ENCODE results near the gene TMTC1.

TMTC1 gene

DNA sequence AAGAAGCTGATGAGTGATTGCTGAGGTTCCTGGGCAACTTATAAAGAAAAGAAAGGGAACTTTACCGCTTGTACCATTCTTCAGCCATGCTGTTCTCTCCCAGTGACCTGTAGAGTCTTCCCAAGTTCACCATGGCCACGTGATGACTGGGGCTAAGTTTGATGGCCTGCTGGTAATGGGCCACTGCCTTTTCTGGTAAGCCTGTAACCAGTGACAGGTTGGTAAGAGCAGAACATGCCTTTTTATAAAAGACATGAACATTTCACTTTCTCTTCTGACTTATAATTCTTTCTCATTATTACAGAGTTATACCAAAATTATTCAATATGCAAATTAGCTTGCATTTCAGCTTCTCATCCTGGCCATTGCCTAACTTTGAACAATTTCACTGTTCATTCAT is 265.3 kb downstream of the TMTC1 start:
- DNase-seq, result no peak
- no peak overlapping the region for H3K4me2 ChIP-seq (ENCODE audit: low read length)
- no peaks in the 10 kb centered on the region for H3K79me2 ChIP-seq (ENCODE audit: control insufficient read depth, insufficient read depth, low read length, poor library complexity)
- H3K14ac ChIP-seq (ENCODE audit: low read length), result no peak overlapping the region
- no peak overlapping the region for H4K12ac ChIP-seq (ENCODE audit: low read depth, low read length)
- H2BK5ac ChIP-seq (ENCODE audit: low read depth, low read length, poor library complexity), result no peak overlapping the region
- no CpG with 5 or more reads among the region's 2 CpGs for WGBS (ENCODE audit: extremely low coverage, insufficient coverage, insufficient read length)
- no peak overlapping the region for H2BK120ac ChIP-seq (ENCODE audit: insufficient read depth, low read length, poor library complexity)
- H3K4ac ChIP-seq (ENCODE audit: low read depth, low read length), result no peak overlapping the region
- no peak overlapping the region for H4K8ac ChIP-seq (ENCODE audit: low read depth, low read length)
- H3K4me1 ChIP-seq (ENCODE audit: control insufficient read depth in 1 of 2, insufficient read depth in 2 of 2, low read length in 2 of 2), result no peaks in the 10 kb centered on the region
- no peak overlapping the region for H2AFZ ChIP-seq (ENCODE audit: insufficient read depth, low read length, poor library complexity)
- no peak overlapping the region for H3K23ac ChIP-seq (ENCODE audit: low read length)
- H3K4me3 ChIP-seq (ENCODE audit: low read depth, low read length), result no peak overlapping the region
- H3K36me3 ChIP-seq (ENCODE audit: control insufficient read depth in 1 of 2, insufficient read depth in 2 of 2, low read length in 2 of 2), result no peaks in the 10 kb centered on the region
- H3K9ac ChIP-seq (ENCODE audit: low read length), result no peak overlapping the region
- H4K91ac ChIP-seq (ENCODE audit: low read depth, low read length), result no peak overlapping the region
- no peaks in the 10 kb centered on the region for H3K27me3 ChIP-seq (ENCODE audit: insufficient read depth, low read length)
- no peak overlapping the region for H2BK12ac ChIP-seq (ENCODE audit: low read length)
- H2AK5ac ChIP-seq (ENCODE audit: low read length), result no peak overlapping the region
- no peaks in the 10 kb centered on the region for H3K9me3 ChIP-seq (ENCODE audit: insufficient read depth, low read depth, low read length)
- no peak overlapping the region for H3K27ac ChIP-seq (ENCODE audit: low read depth, low read length)
- no peaks in the 10 kb centered on the region for H3K79me1 ChIP-seq (ENCODE audit: low read length)
- H3K18ac ChIP-seq (ENCODE audit: low read length), result no peak overlapping the region

DNA sequence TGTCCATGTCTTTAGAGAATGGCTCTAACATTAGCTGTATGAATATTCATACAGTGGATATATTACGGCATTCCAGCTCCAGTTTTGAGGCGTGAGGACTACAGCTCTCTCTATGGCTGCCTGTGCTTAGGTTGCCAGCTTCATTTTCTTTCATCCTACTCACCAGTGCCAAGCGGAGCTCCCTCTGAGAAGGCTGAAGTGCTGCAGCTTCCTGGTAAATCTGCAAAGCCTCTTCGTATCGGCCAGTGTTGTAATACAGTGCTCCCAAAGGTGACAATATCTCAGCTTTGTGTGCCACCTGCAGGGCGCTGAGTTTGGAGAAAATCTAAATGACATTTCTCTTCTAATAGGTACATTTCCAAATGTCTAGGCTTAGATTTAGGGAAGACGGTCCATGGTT is 266.5 kb downstream of the TMTC1 start:
- Histone ChIP-seq H3K79me1 (ENCODE audit: low read length) (no peaks in the 10 kb centered on the region), H4K12ac (ENCODE audit: low read depth, low read length) (no peak overlapping the region), H4K91ac (ENCODE audit: low read depth, low read length) (no peak overlapping the region), H3K4me1 (ENCODE audit: control insufficient read depth in 1 of 2, insufficient read depth in 2 of 2, low read length in 2 of 2) (no peaks in the 10 kb centered on the region), H3K27ac (ENCODE audit: low read depth, low read length) (no peak overlapping the region), H2BK120ac (ENCODE audit: insufficient read depth, low read length, poor library complexity) (no peak overlapping the region), H2AFZ (ENCODE audit: insufficient read depth, low read length, poor library complexity) (no peak overlapping the region), H3K36me3 (ENCODE audit: control insufficient read depth in 1 of 2, insufficient read depth in 2 of 2, low read length in 2 of 2) (no peaks in the 10 kb centered on the region), H3K14ac (ENCODE audit: low read length) (no peak overlapping the region), H2BK12ac (ENCODE audit: low read length) (no peak overlapping the region), H2AK5ac (ENCODE audit: low read length) (no peak overlapping the region), H4K8ac (ENCODE audit: low read depth, low read length) (no peak overlapping the region), H3K9ac (ENCODE audit: low read length) (no peak overlapping the region), H2BK5ac (ENCODE audit: low read depth, low read length, poor library complexity) (no peak overlapping the region), H3K18ac (ENCODE audit: low read length) (no peak overlapping the region), H3K4ac (ENCODE audit: low read depth, low read length) (no peak overlapping the region), H3K79me2 (ENCODE audit: control insufficient read depth, insufficient read depth, low read length, poor library complexity) (no peaks in the 10 kb centered on the region), H3K9me3 (ENCODE audit: insufficient read depth, low read depth, low read length) (no peaks in the 10 kb centered on the region), H3K27me3 (ENCODE audit: insufficient read depth, low read length) (no peaks in the 10 kb centered on the region), H3K4me3 (ENCODE audit: low read depth, low read length) (no peak overlapping the region), H3K23ac (ENCODE audit: low read length) (no peak overlapping the region), H3K4me2 (ENCODE audit: low read length) (no peak overlapping the region)
- no peak for DNase-seq
- WGBS (ENCODE audit: extremely low coverage, insufficient coverage, insufficient read length), result no CpG with 5 or more reads among the region's 7 CpGs

DNA sequence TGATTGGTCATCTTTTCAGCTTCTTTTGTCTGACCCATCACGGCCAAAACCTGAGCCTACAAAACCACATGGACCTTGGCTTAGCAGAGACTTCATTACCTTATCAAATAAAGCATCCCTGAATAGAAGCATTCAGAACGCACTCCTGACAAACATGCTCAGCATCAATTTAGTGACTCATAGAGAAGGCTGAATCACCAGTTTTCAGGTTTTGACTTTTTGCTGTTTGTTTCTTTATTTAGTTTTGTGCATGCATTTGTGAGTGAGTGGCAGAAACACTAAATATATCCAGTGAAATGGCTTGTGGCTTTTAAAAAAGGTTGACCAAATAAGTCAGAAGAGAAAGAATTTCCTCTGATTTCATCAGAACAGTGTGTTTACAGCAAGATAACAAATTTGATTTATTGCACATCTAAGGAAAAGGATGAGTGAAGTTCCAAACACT is 267.3 kb downstream of the TMTC1 start:
- H4K12ac ChIP-seq (ENCODE audit: low read depth, low read length), result no peak overlapping the region
- H4K91ac ChIP-seq (ENCODE audit: low read depth, low read length), result no peak overlapping the region
- H3K9me3 ChIP-seq (ENCODE audit: insufficient read depth, low read depth, low read length), result no peaks in the 10 kb centered on the region
- no peak overlapping the region for H2BK12ac ChIP-seq (ENCODE audit: low read length)
- H2AFZ ChIP-seq (ENCODE audit: insufficient read depth, low read length, poor library complexity), result no peak overlapping the region
- no peak overlapping the region for H3K18ac ChIP-seq (ENCODE audit: low read length)
- WGBS (ENCODE audit: extremely low coverage, insufficient coverage, insufficient read length), result no CpG with 5 or more reads among the region's 2 CpGs
- no peaks in the 10 kb centered on the region for H3K27me3 ChIP-seq (ENCODE audit: insufficient read depth, low read length)
- no peak overlapping the region for H3K4ac ChIP-seq (ENCODE audit: low read depth, low read length)
- no peak overlapping the region for H3K23ac ChIP-seq (ENCODE audit: low read length)
- no peak overlapping the region for H2BK120ac ChIP-seq (ENCODE audit: insufficient read depth, low read length, poor library complexity)
- no peaks in the 10 kb centered on the region for H3K36me3 ChIP-seq (ENCODE audit: control insufficient read depth in 1 of 2, insufficient read depth in 2 of 2, low read length in 2 of 2)
- H3K4me2 ChIP-seq (ENCODE audit: low read length), result no peak overlapping the region
- no peaks in the 10 kb centered on the region for H3K4me1 ChIP-seq (ENCODE audit: control insufficient read depth in 1 of 2, insufficient read depth in 2 of 2, low read length in 2 of 2)
- no peak overlapping the region for H3K9ac ChIP-seq (ENCODE audit: low read length)
- no peaks in the 10 kb centered on the region for H3K79me1 ChIP-seq (ENCODE audit: low read length)
- no peak for DNase-seq
- H3K79me2 ChIP-seq (ENCODE audit: control insufficient read depth, insufficient read depth, low read length, poor library complexity), result no peaks in the 10 kb centered on the region
- no peak overlapping the region for H4K8ac ChIP-seq (ENCODE audit: low read depth, low read length)
- no peak overlapping the region for H3K4me3 ChIP-seq (ENCODE audit: low read depth, low read length)
- no peak overlapping the region for H2AK5ac ChIP-seq (ENCODE audit: low read length)
- no peak overlapping the region for H3K14ac ChIP-seq (ENCODE audit: low read length)
- H3K27ac ChIP-seq (ENCODE audit: low read depth, low read length), result no peak overlapping the region
- H2BK5ac ChIP-seq (ENCODE audit: low read depth, low read length, poor library complexity), result no peak overlapping the region

DNA sequence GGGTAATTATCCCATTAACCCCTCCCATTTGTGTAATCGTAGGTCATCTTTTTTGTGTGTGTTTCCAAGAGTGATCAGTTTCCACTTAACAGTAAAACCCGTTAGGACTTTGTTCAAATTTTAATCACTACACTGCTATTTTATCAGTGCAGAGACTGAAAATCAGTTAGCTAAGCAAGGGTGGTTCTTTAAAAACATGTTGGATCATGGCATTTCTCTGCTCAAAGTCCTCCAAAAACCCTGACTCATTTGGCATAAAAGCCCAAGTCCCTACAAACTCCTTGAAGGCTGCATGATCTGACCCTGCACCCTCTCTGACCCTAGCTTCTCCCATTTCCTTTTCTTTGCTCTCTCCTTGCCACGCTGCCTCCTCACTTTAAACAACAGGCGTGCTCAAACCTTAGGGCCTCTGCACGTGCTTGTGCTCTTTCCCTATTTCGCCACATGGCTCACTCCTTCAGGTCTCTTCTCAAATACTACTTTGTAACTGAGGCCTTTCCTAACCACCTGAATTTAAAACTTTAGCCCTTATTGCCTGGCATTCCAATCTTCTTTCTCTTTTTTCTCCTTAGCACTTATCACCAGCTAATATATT is 273.1 kb downstream of the TMTC1 start:
- no CpG with 5 or more reads among the region's 6 CpGs for WGBS (ENCODE audit: extremely low coverage, insufficient coverage, insufficient read length)

More for the DNA sequence above, 273.1 kb downstream of the TMTC1 start:
- no peaks in the 10 kb centered on the region for H3K79me2 ChIP-seq (ENCODE audit: control insufficient read depth, insufficient read depth, low read length, poor library complexity)
- H3K27ac ChIP-seq (ENCODE audit: low read depth, low read length), result no peak overlapping the region
- H2BK12ac ChIP-seq (ENCODE audit: low read length), result no peak overlapping the region
- no peak overlapping the region for H4K12ac ChIP-seq (ENCODE audit: low read depth, low read length)
- no peak overlapping the region for H3K4me3 ChIP-seq (ENCODE audit: low read depth, low read length)
- no peak overlapping the region for H2AFZ ChIP-seq (ENCODE audit: insufficient read depth, low read length, poor library complexity)
- H2AK5ac ChIP-seq (ENCODE audit: low read length), result no peak overlapping the region
- H3K9me3 ChIP-seq (ENCODE audit: insufficient read depth, low read depth, low read length), result no peaks in the 10 kb centered on the region
- H3K4me2 ChIP-seq (ENCODE audit: low read length), result no peak overlapping the region
- no peak for DNase-seq
- H4K91ac ChIP-seq (ENCODE audit: low read depth, low read length), result no peak overlapping the region
- H3K79me1 ChIP-seq (ENCODE audit: low read length), result peaks cover 2% of the 10 kb centered on the region
- H3K4ac ChIP-seq (ENCODE audit: low read depth, low read length), result no peak overlapping the region
- no peak overlapping the region for H3K14ac ChIP-seq (ENCODE audit: low read length)
- no peak overlapping the region for H4K8ac ChIP-seq (ENCODE audit: low read depth, low read length)
- no peaks in the 10 kb centered on the region for H3K27me3 ChIP-seq (ENCODE audit: insufficient read depth, low read length)
- no peak overlapping the region for H2BK5ac ChIP-seq (ENCODE audit: low read depth, low read length, poor library complexity)
- H2BK120ac ChIP-seq (ENCODE audit: insufficient read depth, low read length, poor library complexity), result no peak overlapping the region
- H3K23ac ChIP-seq (ENCODE audit: low read length), result no peak overlapping the region
- no peak overlapping the region for H3K9ac ChIP-seq (ENCODE audit: low read length)
- no peaks in the 10 kb centered on the region for H3K36me3 ChIP-seq (ENCODE audit: control insufficient read depth in 1 of 2, insufficient read depth in 2 of 2, low read length in 2 of 2)
- H3K4me1 ChIP-seq (ENCODE audit: control insufficient read depth in 1 of 2, insufficient read depth in 2 of 2, low read length in 2 of 2), result peaks cover 0 to 2% of the 10 kb centered on the region in 2 experiments
- no peak overlapping the region for H3K18ac ChIP-seq (ENCODE audit: low read length)

Data from trophoblast cell (in vitro differentiated cells and primary cell).